ENCODE data around the gene DCDC2B. TPM values are rescaled to one million over a fixed set of nuclear protein-coding genes. Genes with fewer than 3 reads are reported as not detected.

The DCDC2B gene
- total RNA-seq, 4 donors from 2014 or later = not detected

DNA sequence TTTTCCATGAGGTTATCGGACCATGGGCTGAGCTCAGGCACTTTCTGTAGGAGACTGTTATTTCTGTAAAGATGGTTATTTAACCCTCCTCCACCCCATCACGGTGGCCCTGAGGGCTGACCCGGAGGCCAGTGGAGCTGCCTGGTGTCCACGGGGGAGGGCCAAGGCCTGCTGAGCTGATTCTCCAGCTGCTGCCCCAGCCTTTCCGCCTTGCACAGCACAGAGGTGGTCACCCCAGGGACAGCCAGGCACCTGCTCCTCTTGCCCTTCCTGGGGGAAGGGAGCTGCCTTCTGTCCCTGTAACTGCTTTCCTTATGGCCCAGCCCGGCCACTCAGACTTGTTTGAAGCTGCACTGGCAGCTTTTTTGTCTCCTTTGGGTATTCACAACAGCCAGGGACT lies 11.1 kb upstream of the DCDC2B start:
- TF ChIP-seq, protein P1, sequence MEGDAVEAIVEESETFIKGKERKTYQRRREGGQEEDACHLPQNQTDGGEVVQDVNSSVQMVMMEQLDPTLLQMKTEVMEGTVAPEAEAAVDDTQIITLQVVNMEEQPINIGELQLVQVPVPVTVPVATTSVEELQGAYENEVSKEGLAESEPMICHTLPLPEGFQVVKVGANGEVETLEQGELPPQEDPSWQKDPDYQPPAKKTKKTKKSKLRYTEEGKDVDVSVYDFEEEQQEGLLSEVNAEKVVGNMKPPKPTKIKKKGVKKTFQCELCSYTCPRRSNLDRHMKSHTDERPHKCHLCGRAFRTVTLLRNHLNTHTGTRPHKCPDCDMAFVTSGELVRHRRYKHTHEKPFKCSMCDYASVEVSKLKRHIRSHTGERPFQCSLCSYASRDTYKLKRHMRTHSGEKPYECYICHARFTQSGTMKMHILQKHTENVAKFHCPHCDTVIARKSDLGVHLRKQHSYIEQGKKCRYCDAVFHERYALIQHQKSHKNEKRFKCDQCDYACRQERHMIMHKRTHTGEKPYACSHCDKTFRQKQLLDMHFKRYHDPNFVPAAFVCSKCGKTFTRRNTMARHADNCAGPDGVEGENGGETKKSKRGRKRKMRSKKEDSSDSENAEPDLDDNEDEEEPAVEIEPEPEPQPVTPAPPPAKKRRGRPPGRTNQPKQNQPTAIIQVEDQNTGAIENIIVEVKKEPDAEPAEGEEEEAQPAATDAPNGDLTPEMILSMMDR (IDR thresholded peaks at IDR 0.05; ENCODE audit: low read depth) = no peak

DNA sequence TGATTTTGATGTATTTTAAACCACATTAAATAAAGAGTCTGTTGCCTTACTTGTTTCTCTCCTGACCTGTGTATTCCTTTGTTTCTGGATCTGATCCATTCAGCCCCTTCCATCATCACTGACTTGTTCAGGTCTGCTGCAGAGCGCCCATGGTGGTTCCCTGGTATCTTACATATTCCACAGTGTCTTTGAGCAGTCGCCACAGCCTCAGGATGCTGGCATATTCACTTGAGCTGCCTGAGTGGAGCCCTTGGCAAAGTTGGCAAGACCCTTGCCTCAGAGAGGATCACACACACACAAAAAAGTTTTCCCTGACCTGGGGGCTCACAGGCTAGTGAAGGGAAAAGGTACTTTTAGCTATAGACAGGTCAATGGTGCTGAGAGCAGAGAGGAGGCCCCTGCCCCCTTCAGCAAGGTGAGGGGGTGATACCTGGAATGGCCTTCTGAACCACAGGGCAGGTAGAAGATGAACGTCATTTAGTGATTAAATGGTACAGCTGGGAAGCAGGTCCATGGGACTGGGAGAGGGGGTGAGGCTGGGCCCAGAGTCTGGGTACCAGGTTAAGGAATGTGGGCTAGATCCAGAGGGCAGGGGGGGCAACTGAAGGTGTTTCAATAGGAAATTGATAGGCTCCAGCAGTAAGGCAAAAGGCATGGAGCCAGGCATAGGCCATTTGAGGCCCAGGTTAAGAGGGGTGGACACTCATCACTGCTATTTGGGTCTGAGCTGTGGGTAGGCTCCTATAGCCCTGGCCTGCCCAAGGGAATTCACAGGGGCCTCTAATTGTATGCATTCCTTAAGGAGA lies 10.4 kb upstream of the DCDC2B start:
- TF ChIP-seq, protein P1 (IDR thresholded peaks at IDR 0.05; ENCODE audit: low read depth) = no peak

DNA sequence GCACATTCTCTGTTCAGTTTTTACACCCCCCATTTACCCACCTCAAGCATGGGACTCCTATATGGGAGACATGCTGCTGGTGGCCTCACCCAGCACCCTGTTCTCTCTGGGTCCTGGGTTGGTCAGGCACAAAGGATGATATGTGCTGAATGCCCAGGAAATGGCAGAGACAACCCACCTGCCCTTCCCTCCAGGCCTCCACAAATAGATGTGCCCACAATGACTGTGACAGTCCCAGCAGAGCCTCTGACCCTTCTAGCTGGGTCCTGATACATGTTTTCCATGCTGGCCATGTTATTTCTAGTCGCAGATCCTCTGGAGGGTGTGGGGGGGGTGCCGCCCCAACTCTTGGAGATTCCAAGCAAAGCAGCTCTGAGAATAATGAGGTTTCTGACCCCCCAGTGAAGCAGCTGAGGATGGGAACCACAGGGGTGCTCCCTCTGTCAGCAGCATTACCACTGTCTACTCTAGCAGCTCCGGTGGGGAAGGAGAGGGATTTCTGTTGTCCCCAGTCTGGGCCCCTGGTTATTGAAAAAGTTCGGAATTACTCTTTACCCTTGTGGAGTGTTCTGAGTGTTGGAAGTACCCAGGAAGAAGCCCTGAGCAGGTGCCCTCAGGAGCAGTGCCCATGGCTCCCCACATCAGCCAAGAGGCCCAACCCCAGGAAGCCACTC lies 9.7 kb upstream of the DCDC2B start:
- TF ChIP-seq, protein P1 (IDR thresholded peaks at IDR 0.05; ENCODE audit: low read depth) = no peak

DNA sequence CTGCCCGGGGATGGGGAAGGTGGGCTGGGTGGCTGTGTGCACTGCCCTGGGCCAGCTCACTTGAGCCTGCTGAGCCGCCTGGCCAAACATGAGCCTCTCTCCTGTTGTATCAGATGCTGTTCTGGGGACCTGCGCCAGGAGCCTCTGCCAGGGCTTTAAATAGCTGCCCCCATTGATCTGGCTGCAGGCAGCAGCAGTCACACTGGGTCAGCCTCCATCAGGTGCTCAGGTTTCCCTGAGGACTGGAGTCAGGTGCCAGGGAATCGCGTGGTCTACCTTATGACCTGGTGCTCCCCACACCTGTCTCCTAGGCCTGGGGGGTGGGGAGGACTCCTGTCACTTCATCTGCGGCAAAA lies 9.2 kb upstream of the DCDC2B start:
- TF ChIP-seq, protein P1 (IDR thresholded peaks at IDR 0.05; ENCODE audit: low read depth) = no peak

DNA sequence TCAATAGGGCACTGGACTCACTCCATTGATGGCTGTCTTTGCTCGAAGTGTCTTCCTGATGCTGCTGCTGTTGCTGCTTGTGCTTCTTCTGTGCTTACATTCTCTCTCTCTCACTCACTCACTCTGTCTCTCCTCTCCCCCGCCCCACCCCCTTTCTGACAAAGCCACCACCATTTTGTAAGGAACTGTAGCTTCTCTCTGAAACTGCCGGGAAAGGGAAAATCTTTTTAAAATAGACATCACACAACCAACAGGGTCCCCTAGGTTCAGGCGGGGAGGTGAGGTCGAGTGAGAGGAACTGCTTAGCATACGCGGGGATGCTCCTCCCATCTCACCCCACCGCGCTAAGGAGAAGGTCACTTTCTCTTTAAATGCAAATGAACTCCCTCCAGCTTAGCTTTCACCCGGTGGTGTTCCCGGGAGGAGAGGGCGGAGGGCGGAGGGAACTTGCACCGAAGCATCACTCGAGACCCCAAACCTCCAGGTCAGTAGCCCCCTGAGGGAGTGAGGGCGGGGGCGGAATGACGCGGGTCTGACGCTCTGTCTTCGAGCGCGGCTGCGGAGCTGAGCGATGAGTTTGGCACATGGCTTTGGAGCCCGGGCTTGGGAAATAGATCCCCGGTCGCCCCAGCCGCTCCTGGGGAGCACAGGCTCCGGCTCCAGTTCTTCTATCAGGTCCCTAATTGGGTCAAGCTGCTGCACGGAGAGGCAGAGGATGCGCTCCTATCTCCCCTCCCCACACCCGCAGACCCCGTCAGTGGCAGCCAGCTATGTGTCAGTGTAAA lies 8.5 kb upstream of the DCDC2B start, which contains the start of gene CCDC28B:
Gene CCDC28B (plus strand): TSS at position 370 of the 785 bp plus-strand sequence. CDS start 1,341 bp downstream, outside the sequence.
- TF ChIP-seq, protein P1 (IDR thresholded peaks at IDR 0.05; ENCODE audit: low read depth) = no peak

DNA sequence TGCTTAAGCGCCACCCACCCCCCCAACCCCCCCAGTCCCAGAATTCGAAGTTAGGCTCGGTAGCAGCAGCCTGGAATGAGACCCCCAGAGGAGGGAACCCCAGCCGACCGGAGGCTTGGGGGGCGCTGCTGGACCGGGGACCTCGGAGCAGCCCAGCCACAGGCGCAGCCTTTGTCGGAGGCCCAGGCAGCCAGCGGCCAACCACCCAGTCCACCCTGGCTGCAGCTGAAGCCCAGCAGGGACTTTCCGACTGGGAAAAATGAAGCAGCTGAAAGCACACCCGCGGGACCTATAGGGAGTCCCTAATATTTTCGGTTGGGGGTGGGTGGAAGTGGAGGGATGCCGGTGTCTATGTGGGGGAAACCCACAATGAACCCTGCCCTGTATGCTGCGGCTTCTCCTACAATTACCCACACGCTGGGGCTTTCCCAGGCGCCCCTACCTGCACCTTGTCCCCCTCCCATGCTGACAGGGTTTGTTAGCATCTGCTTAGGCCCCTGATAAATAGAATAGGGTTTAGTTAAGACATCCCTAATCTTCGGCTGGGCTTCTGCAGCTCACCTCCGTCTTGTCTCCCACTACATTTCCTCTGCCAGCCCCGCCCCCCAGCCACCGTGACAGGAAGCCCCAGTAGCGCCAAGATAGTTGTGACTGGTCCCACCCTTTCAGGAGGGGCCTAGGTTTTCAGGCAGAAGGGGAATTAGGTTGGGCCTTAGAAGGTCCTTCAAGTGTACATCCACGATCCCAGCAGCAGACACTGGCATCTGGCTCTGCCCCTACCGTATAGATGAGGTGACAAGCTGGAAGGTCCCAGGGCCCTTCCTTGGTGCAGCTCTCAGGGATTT lies 7.7 kb upstream of the DCDC2B start:
- TF ChIP-seq, protein P1 (IDR thresholded peaks at IDR 0.05; ENCODE audit: low read depth) = no peak
